GM19023 (cell line): ENCODE results near the gene SOX8.
"Not testable (repeated sequence)": the region's sequence is repeated elsewhere in the genome, so short reads cannot be mapped to it uniquely, and the experiment has no call there.

ENCODE experiments used
- ATAC-seq: cut with Tn5 transposase; IDR thresholded peaks from one replicate; pipeline ENCODE4 v1.9.1; 2021; ENCODE audit warnings: mild to moderate bottlenecking, moderate library complexity; ENCODE audit not compliant: unreplicated experiment

The SOX8 gene

DNA sequence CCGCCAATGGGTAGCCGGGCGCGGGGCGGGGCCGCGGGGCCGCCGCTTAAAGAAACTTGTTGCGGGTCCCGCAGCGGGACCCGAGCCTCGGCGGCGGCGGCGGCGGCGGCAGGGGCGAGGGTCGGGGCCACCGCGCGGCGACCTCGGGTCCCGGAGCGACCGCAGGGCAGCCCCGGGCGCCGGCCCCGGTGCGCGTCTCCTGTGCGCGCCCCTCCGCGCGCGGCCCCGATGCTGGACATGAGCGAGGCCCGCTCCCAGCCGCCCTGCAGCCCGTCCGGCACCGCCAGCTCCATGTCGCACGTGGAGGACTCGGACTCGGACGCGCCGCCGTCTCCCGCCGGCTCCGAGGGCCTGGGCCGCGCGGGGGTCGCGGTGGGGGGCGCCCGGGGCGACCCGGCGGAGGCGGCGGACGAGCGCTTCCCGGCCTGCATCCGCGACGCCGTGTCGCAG, at the start of gene SOX8:
TSS of gene SOX8 (plus strand) at position 76 of the 450 bp plus-strand sequence. CDS start at position 229, 153 bp downstream.
- ATAC-seq: no peak

DNA sequence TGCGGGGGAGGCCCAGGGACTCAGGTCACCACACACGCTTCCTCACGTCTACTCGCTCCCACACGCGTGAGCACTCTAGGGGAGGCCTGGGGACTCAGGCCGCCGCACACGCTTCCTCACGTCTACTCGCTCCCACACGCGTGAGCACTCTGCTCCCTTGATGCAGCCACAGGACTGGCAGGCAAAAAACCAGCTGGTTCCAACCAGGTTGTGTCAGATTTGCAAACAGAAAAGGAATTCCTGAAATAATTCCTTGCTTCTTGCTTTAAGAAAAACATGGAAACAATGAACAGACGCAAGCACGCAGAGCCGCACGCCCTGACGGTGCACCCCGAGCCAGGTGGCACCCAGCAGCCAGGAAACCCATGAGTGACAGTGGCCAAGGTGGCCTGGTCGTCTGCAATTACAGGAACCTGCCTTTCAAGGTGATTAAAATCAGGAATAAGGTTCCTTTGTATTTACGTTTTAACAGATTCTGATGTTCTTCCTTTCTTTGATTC, 48.7 kb upstream of the SOX8 start:
- ATAC-seq: no peak

DNA sequence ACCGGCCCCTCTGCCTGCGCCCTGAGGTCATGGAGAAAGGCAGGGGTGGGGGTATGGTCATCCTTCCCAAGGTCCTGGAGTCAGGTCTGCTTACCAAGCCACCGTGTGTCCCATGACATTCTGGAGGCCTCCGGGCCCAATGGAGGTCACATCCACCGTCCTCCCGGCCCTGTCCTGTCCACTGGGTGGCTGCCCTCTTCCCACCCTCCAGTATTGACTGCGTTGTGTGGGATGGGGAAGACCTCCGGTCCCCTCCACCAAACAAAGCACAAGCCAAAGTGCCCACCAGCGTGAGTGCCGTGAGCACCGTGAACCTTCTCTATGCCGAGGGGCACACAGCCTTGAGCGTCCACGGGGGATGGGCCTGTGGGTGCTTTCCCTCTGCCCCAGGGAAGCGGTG, 48.0 kb upstream of the SOX8 start:
- ATAC-seq: no peak

DNA sequence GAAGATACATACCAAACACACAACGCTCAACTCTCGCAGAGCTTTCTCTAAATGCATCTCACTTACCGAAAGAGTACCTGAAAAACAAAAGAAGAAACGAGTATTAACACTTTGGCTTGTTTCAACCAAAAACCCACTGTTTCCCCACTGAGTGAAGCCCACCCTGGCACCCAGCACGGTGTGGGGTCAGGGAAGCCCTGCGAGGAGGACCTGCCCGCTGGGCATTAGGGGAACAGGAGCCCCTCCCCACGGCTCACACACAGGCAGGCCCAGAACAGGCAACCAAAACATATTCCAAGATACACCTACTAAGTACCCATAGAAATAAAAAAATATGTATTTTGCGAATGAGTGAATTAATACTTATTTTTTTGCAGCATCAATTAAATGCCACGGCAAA, 47.4 kb upstream of the SOX8 start:
- ATAC-seq: no peak

DNA sequence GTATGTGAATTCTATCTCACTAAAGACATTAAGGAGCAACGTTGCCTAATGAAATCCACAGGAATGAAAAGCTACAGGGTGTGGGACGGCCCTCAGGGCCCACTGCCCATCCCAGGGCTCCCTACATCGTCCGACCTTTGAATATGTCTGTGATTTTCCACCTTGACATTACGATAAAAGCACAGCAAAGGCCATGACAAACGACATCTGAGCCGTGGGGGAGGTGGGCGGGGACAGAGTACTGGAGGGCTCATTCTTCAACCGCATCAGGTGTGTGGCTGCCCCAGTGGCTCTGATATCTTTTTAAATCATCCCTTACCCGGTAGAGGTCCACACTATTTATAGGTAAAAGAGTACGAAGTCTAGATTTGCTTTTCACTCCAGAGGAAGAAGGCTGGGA, 45.9 kb upstream of the SOX8 start:
- ATAC-seq: no peak

DNA sequence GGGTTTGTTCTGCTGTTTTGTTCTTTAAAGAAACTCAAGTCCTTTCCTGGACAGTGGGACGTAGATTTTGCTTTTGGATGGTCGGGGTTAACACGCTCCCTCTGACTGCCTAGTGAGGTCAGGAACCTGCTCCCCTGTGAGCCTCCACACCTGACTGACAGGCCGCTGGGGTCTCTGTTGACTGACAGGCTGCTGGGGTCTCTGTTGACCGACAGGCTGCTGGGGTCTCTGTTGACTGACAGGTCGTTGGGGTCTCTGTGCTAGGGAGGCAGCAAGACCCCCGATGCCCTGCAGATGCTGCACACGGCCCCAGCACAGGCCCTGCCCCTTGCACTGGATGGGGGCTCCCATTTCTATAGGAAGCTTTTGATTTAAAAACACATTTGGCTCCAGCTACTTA, 44.3 kb upstream of the SOX8 start:
- ATAC-seq: no peak

DNA sequence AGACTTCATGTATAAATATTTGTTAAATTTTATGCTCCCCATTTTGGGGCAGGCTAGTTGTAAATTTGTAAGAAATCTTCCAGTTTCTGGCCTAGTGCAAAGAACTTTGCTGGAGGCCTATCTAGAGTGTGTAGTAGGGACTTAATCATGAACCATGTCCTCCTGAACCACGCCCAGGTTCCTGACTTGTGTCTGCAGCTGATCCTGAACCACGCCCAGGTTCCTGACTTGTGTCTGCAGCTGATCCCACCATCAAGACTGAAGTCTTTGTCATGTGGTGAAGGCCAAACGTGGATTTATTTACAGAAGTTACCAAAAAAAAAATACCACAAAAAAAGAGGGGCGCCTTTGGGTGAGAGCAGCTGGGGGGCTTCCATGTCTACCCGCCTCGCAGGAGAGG, 43.8 kb upstream of the SOX8 start:
- no peak for ATAC-seq

DNA sequence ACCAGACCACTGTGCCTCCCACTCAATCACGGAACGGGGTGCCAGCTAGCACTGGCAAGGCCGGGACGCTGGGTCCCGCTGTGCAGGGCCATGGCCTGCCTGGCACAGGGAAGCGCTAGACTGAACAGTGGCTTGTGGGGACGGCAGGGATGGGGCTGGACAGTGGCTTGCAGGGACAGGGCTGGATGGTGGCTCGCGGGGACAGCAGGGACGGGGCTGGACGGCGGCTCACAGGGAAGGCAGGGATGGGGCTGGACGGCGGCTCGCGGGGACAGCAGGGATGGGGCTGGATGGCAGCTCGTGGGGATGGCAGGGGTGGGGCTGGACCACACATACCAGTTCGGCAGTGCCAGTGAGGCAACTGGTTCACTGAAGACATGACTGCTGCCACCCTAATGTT, 43.4 kb upstream of the SOX8 start:
- no peak for ATAC-seq

DNA sequence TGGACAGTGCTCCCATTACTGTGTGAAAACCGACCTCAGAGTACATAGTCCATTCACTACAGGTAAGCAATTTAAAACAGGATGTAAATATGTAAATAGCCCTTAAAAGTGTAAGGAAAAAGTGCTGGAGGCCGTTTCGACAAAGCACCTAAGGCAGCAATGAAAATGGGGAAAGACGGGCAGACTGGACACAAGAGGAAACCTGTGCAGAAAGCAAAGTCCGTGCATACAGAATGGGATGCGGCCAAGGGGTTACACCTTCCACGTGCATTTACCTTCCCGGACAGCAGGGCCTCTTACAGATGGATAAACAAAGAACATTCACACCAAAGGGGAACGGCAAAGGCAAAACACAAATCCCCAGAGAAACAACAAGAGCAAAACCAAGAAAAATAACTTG, 42.8 kb upstream of the SOX8 start:
- ATAC-seq: no peak

DNA sequence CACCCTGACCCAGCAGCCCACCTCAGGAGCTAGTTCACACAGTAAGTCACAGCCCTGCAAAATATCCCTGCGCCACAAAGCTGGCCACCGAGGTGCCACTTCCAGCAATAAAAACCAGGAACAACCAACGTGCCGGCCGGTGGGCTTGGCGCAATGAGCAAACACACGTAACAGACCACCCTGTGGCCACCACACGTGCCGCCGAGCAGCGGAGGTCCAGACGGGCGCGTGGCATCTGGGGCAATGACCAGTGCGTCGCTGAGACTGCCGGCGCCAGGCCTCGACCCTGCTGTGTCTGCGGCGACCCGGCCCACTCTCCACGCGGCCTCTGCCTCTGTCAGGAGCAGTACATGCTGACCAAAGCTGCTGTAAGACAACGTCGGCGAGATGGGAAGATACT, 42.3 kb upstream of the SOX8 start:
- no peak for ATAC-seq

DNA sequence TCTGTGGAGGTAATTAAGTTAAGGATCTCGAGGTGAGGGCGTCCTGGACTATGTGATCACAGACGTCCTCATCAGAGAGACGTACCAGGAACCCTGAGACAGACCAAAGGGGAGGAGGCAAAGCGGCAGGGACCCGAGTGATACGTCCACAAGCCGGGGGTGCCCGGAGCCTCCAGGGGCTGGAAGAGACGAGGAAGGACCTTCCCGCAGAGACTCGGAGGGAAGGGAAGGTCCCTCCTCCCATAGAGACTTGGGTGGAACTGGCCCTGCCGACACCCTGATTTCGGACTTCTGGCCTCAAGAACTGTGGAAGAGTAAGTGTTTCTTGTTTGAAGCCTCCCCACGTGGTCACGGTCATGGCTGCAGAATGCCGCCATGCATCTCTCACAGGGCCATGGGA, 41.6 kb upstream of the SOX8 start:
- ATAC-seq: no peak

DNA sequence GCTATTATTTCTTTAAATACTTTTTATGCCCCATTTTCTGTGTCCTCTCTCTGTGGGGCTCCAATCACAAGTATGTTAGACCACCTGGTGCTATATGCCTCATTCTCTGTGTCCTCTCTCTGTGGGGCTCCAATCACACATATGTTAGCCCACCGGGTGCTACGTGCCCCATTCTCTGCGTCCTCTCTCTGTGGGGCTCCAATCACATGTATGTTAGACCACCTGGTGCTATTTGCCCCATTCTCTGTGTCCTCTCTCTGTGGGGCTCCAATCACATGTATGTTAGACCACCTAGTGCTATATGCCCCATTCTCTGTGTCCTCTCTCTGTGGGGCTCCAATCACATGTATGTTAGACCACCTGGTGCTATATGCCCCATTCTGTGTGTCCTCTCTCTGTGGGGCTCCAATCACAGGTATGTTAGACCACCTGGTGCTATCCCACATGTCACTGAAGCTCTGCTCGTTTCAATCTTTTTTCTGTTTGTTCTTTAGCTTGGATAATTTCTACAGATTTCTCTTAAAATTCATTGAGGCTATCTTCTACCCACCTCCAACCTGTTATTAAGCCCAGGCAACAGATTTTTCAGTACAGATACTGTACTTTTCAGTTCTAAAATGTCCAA, 39.0 kb upstream of the SOX8 start:
- ATAC-seq: no peak

DNA sequence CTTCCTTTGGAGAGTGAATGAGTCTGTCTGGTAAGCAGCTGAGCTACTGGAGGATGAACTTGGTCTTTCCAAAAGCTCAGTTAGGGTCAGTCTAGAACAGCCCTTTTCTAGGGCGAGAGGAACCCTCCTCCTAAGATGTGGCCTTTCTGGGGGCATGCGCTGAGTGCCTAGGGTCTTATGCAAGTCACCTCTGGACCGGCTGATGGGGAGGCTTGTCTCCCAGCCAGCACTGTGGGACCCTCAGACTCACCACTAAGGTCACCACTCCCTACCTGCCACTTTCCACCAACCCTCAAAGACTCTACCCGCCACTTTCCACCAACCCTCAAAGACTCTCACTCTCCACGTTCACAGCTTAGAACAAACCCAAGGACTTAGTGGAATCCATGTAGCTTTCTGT, 37.6 kb upstream of the SOX8 start:
- ATAC-seq: no peak

DNA sequence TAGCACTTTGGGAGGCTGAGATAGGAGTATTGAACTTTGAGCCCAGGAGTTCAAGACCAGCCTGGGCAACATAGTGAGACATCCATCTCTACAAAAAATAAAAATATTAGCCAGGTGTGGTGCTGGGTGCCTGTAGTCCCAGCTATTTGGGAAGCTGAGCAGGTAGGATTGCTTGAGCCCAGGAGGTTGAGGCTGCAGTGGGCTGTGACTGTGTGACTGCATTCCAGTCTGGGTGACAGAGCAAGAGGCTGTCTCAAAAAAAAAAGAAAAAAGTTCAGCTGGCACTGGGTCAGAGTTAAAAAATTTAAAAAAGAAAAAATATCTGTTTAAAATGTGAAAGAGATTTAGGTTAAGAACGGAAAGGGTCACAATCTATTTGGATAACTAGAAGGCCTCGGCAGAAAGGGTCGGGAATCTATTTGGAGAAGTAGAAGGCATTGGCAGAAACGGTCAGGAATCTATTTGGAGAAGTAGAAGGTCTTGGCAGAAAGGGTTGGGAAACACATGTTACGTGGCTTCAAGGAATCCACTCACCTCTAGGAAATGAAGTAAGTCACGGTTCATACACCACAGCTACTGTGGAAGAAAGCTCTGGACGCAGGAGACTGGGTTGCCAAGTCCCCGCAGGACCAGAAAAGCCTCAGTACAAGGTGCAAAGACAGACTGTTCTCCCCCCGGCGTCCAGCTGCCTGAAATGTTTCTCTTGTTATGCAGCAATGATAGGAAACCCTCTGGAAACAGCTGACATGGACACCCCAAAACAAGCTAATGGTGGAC, 36.1 kb upstream of the SOX8 start:
- no peak for ATAC-seq

DNA sequence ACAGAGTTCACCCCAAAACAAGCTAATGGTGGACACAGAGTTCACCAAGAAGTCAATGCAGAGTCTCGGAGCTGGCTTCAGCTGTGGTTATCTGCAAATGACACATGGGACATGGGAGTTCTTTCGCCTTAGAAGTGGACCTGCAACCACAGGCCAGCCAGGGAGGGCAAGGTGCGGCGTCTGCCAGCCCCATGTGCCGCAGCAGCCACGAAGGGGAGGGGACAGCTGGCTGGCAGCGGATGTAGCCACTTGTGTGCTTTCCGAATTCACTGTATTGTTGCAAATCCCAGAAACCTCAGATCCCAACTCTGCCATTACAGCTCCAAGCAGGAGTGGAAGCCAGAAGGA, 35.5 kb upstream of the SOX8 start:
- ATAC-seq: no peak

DNA sequence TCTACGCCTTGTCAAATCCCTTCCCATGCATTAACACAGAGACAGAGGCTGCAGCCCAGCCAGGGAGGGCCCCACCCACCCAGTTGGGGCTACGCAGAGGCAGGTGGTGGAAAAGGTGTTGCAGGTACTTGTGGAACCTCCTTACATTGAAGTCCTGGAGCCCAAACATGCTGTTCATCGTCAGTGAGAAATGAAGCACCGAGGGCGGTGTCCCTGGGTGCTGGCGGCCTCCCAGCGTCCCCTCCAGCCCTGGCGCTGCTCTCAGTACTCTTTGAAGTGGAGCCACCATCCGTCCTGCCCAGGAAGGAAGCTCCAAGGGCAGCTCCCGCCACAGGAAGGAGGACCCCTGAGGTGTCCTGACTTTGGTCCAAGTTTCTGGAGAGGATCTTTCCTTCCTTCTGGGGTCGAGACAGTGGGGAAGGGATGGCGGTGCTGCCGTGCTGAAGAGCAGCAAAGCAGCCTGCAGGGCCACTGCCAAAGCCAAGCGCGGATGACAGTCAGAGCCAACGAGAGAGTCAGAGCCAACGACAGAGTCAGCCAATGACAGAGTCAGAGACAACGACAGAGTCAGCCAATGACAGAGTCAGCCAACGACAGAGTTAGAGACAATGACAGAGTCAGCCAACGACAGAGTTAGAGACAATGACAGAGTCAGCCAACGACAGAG, 34.2 kb upstream of the SOX8 start:
- no peak for ATAC-seq

DNA sequence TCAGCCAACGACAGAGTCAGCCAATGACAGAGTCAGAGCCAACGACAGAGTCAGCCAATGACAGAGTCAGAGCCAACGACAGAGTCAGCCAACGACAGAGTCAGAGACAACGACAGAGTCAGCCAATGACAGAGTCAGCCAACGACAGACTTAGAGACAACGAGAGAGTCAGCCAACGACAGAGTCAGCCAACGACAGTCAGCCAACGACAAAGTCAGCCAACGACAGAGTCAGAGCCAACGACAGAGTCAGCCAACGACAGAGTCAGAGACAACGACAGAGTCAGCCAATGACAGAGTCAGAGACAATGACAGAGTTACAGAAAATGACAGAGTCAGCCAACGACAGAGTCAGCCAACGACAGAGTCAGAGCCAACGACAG, 33.7 kb upstream of the SOX8 start:
- not testable (repeated sequence) for ATAC-seq

DNA sequence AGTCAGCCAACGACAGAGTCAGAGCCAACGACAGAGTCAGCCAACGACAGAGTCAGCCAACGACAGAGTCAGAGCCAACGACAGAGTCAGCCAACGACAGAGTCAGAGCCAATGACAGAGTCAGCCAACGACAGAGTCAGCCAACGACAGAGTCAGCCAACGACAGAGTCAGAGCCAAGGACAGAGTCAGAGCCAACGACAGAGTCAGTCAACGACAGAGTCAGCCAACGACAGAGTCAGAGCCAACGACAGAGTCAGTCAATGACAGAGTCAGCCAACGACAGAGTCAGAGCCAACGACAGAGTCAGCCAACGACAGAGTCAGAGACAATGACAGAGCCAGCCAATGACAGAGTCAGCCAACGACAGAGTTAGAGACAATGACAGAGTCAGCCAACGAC, 32.8 kb upstream of the SOX8 start:
- not testable (repeated sequence) for ATAC-seq

DNA sequence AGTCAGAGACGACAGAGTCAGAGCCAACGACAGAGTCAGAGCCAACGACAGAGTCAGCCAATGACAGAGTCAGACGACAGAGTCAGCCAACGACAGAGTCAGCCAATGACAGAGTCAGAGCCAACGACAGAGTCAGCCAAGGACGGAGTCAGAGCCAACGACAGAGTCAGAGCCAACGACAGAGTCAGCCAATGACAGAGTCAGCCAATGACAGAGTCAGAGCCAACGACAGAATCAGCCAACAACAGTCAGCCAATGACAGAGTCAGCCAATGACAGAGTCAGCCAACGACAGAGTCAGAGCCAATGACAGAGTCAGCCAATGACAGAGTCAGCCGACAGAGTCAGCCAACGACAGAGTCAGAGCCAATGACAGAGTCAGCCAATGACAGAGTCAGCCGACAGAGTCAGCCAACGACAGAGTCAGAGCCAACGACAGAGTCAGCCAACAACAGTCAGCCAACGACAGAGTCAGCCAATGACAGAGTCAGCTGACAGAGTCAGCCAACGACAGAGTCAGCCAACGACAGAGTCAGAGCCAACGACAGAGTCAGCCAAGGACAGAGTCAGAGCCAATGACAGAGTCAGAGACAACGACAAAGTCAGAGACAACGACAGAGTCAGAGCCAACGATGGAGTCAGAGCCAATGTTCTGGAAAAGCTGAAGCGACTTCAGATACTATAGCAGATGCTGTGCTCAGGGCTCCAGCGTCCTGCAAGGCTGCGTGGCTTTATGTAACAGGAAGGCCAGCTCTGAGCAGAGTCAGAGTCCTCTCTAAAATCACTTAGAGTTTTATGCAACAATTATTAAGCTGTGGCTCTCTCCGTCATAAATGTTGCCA, 30.6 kb upstream of the SOX8 start:
- not testable (repeated sequence) for ATAC-seq

DNA sequence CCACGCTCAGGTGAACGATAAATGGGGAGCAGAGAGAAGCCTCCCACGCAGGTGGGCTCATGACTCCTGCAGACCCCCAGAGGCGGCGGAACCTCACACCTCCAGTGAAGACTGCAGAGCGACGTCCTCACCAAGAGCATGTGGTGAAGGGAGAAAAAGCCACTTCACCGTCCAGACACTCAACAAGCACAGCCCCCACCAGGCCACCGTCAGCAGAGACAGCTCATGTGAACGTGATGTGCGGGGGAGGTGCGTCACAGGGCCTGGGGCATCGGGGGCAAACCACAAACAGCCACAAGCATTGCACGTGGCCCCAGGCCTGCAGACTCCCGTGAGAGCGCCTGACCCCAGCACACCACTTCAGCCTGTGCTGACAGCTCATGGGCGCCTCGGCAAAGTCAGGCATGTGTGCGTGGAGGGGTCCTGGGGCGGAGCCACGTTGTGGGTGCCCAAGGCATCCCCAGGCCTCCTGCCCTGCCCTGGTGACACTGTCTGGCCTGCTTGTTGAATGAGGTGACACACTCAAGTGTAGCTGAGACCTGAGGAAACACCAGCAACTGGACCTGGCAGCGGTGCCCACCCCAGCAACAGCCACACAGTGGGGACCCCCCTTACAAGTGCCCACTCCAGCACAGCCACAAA, 29.8 kb upstream of the SOX8 start:
- no peak for ATAC-seq

DNA sequence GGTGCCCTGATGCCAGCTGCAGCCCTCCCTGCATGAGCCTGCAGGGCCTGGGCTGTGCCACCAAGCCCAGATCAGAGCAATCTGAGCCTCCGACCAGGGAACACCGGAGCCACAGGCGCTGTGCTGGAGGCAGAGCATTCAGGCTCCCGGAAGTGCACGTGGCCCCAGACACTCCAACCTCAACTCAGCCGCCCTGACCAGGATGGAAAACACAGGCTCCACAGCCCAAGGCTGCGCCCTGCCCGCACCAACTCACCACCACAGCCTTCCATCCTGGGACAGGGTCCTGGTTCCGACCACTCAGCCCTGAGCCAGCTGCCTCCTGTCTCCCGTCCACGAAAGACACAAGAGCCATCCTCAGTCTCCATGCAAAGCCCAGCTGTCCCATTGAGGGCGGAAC, 29.2 kb upstream of the SOX8 start:
- no peak for ATAC-seq
